ENCODE data around the gene TEK. TPM values are rescaled to one million over a fixed set of nuclear protein-coding genes. Genes with fewer than 3 reads are reported as not detected.
A peak's percentile ranks its signal among the peaks of the same experiment; 100 is the strongest.

Gene TEK
- polyA plus RNA-seq, 2 of the 4 experiments (the other 2 are of a cell fraction), result 0.04 TPM; not detected in 1

DNA sequence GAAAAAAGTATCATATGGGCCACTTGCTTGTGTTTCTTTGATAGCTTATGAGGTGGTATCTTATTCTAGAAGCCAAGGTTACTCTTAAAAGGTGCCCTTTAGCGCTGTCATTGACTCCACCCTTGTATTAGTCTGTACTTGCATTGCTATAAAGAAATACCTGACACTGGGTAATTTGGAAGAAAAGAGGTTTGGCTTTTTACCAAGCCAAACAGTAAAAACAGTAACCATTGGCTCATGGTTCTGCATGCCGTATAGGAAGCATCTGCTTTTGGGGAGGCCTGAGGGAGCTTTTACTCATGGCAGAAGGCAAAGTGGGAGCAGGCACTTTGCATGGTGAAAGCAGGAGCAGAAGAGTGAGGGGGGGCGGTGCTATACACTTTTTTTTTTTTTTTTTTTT, 87.4 kb downstream of the TEK start:
- FAIRE-seq, result no peak
- ChIA-PET CTCF (interaction anchor here (0.9 kb wide), 1 partner anchor 18 kb away, joined by 5 read pairs; no protein-coding TSS in a partner anchor), POLR2A (no interaction called here)
- no peak for DNase-seq (ENCODE audit: low read depth in 1 of 2, low spot score in 1 of 2)
- TF ChIP-seq ZC3H11A (IDR thresholded peaks at IDR 0.05) (no peak), SMC3 (IDR thresholded peaks at IDR 0.05) (no peak), EHMT2 (IDR thresholded peaks at IDR 0.05; ENCODE audit: low read depth) (no peak), FOXS1 (CRISPR knock-in tag; IDR thresholded peaks at IDR 0.05) (no peak), CBX8 (IDR thresholded peaks at IDR 0.05) (no peak), CEBPB (IDR thresholded peaks at IDR 0.05) (no peak), RFX5 (IDR thresholded peaks at IDR 0.05) (no peak), CHD2 (IDR thresholded peaks at IDR 0.05; ENCODE audit: low read length, partially characterized antibody) (no peak), EP300 (IDR thresholded peaks at IDR 0.05) (no peak), SREBF2 (IDR thresholded peaks at IDR 0.05) (no peak), MAFK (IDR thresholded peaks at IDR 0.05; ENCODE audit: partially characterized antibody) (no peak), RAD21 (conservative IDR thresholded peaks at IDR 0.05 in 1 of 2, IDR thresholded peaks at IDR 0.05 in 1 of 2) (no peak)
- TF ChIP-seq, protein P1, sequence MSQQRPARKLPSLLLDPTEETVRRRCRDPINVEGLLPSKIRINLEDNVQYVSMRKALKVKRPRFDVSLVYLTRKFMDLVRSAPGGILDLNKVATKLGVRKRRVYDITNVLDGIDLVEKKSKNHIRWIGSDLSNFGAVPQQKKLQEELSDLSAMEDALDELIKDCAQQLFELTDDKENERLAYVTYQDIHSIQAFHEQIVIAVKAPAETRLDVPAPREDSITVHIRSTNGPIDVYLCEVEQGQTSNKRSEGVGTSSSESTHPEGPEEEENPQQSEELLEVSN (IDR thresholded peaks at IDR 0.05; ENCODE audit: borderline replicate concordance, low read depth), result no peak
- TF ChIP-seq, protein P2, sequence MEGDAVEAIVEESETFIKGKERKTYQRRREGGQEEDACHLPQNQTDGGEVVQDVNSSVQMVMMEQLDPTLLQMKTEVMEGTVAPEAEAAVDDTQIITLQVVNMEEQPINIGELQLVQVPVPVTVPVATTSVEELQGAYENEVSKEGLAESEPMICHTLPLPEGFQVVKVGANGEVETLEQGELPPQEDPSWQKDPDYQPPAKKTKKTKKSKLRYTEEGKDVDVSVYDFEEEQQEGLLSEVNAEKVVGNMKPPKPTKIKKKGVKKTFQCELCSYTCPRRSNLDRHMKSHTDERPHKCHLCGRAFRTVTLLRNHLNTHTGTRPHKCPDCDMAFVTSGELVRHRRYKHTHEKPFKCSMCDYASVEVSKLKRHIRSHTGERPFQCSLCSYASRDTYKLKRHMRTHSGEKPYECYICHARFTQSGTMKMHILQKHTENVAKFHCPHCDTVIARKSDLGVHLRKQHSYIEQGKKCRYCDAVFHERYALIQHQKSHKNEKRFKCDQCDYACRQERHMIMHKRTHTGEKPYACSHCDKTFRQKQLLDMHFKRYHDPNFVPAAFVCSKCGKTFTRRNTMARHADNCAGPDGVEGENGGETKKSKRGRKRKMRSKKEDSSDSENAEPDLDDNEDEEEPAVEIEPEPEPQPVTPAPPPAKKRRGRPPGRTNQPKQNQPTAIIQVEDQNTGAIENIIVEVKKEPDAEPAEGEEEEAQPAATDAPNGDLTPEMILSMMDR (IDR thresholded peaks at IDR 0.05), result no peak
- TF ChIP-seq, protein P3, sequence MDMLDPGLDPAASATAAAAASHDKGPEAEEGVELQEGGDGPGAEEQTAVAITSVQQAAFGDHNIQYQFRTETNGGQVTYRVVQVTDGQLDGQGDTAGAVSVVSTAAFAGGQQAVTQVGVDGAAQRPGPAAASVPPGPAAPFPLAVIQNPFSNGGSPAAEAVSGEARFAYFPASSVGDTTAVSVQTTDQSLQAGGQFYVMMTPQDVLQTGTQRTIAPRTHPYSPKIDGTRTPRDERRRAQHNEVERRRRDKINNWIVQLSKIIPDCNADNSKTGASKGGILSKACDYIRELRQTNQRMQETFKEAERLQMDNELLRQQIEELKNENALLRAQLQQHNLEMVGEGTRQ (IDR thresholded peaks at IDR 0.05), result no peak
- no peak overlapping the region for H3K4me3 ChIP-seq
- H3K9me3 ChIP-seq, result no peaks in the 10 kb centered on the region
- 82% methylated on average over 3 of the region's 3 CpGs for WGBS (ENCODE audit: missing lambda C conversion rate)
- 0 out of 3 replicates have a peak, but pooled peaks cover 2% of the 10 kb centered on the region for H3K4me1 ChIP-seq
- H3K27ac ChIP-seq, result no peak overlapping the region
- ATAC-seq, result no peak
- no peak overlapping the region for H3K4me2 ChIP-seq

DNA sequence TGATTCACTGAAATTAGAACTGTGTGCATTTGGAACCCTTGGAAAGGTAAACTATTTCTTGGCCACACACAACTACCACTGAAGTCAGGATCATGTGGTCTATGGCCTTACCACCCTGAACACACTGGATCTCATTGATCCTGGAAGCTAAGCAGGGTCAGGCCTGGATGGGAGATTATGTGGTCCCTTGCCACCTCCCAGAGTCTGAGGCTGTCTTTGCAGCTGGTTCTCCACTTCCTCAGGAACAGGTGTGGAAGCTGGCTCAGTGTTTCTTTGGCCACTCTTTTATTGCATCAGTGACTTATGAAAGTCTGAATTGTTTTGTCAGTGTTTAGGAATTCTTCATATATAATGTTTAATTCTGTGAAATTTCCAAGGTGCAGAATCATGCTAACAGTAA, 89.2 kb downstream of the TEK start:
- POLR2A ChIA-PET, result no interaction called here
- DNase-seq (ENCODE audit: low read depth in 1 of 2, low spot score in 1 of 2), result no peak

DNA sequence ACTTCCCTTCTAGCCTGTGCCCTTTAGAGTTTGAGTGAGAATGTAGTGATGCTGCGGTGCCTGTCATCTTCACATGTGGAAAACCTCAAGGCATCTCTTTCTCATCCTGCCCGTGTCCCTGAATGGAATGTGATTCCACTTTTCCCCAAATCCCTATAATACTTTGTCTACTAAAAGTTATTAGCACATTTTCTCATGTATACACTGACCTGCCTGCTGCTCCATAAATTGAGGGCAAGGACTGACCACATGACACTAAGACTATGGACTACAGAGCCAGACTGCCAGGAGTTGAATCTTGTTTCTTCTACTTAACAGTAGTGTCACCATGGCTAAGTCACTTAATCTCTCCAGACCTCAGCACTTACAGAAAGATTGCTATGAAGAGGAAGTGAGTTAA, 93.0 kb downstream of the TEK start:
- DNase-seq (ENCODE audit: low read depth in 1 of 2, low spot score in 1 of 2) (no peak), FAIRE-seq (no peak), ATAC-seq (no peak)
- Histone ChIP-seq H3K27ac (no peak overlapping the region), H3K4me1 (no peaks in the 10 kb centered on the region), H3K4me3 (no peak overlapping the region), H3K9me3 (no peaks in the 10 kb centered on the region), H3K4me2 (no peak overlapping the region)
- ChIA-PET POLR2A (no interaction called here), CTCF (no interaction called here)
- 65% methylated on average over 2 of the region's 2 CpGs for WGBS (ENCODE audit: missing lambda C conversion rate)
- no peak for TF ChIP-seq MAFK (IDR thresholded peaks at IDR 0.05; ENCODE audit: partially characterized antibody)
- TF ChIP-seq, protein P4, sequence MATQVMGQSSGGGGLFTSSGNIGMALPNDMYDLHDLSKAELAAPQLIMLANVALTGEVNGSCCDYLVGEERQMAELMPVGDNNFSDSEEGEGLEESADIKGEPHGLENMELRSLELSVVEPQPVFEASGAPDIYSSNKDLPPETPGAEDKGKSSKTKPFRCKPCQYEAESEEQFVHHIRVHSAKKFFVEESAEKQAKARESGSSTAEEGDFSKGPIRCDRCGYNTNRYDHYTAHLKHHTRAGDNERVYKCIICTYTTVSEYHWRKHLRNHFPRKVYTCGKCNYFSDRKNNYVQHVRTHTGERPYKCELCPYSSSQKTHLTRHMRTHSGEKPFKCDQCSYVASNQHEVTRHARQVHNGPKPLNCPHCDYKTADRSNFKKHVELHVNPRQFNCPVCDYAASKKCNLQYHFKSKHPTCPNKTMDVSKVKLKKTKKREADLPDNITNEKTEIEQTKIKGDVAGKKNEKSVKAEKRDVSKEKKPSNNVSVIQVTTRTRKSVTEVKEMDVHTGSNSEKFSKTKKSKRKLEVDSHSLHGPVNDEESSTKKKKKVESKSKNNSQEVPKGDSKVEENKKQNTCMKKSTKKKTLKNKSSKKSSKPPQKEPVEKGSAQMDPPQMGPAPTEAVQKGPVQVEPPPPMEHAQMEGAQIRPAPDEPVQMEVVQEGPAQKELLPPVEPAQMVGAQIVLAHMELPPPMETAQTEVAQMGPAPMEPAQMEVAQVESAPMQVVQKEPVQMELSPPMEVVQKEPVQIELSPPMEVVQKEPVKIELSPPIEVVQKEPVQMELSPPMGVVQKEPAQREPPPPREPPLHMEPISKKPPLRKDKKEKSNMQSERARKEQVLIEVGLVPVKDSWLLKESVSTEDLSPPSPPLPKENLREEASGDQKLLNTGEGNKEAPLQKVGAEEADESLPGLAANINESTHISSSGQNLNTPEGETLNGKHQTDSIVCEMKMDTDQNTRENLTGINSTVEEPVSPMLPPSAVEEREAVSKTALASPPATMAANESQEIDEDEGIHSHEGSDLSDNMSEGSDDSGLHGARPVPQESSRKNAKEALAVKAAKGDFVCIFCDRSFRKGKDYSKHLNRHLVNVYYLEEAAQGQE (IDR thresholded peaks at IDR 0.05), result no peak
- TF ChIP-seq HOXB5 (CRISPR knock-in tag; IDR thresholded peaks at IDR 0.05), result no peak
- TF ChIP-seq CEBPB (IDR thresholded peaks at IDR 0.05), result no peak
- TF ChIP-seq, protein P2 (IDR thresholded peaks at IDR 0.05), result no peak
- TF ChIP-seq HDAC2 (IDR thresholded peaks at IDR 0.05), result no peak
- no peak for TF ChIP-seq NR3C1 (IDR thresholded peaks at IDR 0.05)

More for the DNA sequence above, 89.2 kb downstream of the TEK start:
- Histone ChIP-seq H3K4me1 (0 out of 3 replicates have a peak, but pooled peaks cover 2% of the 10 kb centered on the region), H3K27ac (no peak overlapping the region), H3K9me3 (no peaks in the 10 kb centered on the region), H3K4me3 (no peak overlapping the region), H3K4me2 (no peak overlapping the region)
- TF ChIP-seq, protein P2 (IDR thresholded peaks at IDR 0.05), result no peak
- no peak for TF ChIP-seq JUN (IDR thresholded peaks at IDR 0.05)
- TF ChIP-seq RAD21 (conservative IDR thresholded peaks at IDR 0.05 in 1 of 2, IDR thresholded peaks at IDR 0.05 in 1 of 2), result peak in 1 of 2 experiments; percentile 25; a peak in 1 of 5 replicates
- TF ChIP-seq POLR2A (IDR thresholded peaks at IDR 0.05; ENCODE audit: low read length), result no peak
- no peak for FAIRE-seq
- no peak for ATAC-seq
- CTCF ChIA-PET, result interaction anchor here (0.5 to 1.3 kb wide), 3 partner anchors 14 to 77 kb away, joined by 3 to 5 read pairs (median 4); no protein-coding TSS in a partner anchor
